OCI-LY3 (cell line): ENCODE results near the gene NAA10.

Source experiments
- CTCF ChIP-seq: fragments of 200-600, 300-600 bp; sonication (generic); IDR thresholded peaks from 2 replicates; pipeline ENCODE4 v1.5.1; 2014; ENCODE audit warnings: antibody characterized with exemption, low read length, low read depth
- EZH2phosphoT487 ChIP-seq: fragments of 200-600 bp; shearing (Covaris generic); IDR thresholded peaks from 2 replicates; pipeline ENCODE4 v1.6.1; 2018; ENCODE audit warnings: antibody characterized with exemption, mixed run types, low read depth

DNA sequence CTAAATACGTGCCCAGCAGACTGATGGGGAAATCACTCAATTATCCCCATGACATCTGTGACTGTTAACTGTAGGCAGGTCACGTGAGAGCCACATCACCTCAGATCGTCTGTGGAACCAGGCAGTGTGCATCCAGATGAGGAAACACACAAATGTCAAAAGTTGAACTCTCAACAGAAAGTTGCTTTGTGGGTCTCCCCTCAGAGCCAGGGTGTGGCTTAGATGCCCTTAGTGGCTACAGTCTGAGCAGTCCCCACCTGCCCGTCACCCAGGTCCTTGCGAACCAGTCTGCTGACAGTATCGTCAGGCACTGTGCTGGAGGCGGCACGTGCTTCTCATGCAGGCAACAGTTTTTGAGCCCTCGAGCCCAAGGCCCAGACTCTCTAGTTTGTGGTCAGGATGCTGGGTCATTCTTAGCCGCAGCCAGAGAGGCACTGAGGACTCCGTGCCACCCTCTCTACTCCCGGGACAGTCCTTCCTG, 48.5 kb upstream of the NAA10 start:
- no peak for TF ChIP-seq CTCF
- no peak for TF ChIP-seq EZH2phosphoT487
